Left lung (tissue), 10 donors: Measurements from ENCODE around the gene FERMT1. TPM values are rescaled to one million over a fixed set of nuclear protein-coding genes. Genes with fewer than 3 reads are reported as not detected.

Source experiments
- ATAC-seq: fragments of 200-7000 bp; cut with Tn5 transposase; one replicate; pipeline ENCODE4 v1.9.1; 2020; ENCODE audit warnings: moderate library complexity
- DNase-seq, 4 donors: peaks; one replicate each; pipeline ENCODE4 v3.0.0-alpha.2; 2013 to 2020
- H3K27ac ChIP-seq, 2 donors: fragments of 200-600 bp; sonication (generic) in 1 of 2; one replicate each; pipeline versions ENCODE4 v1.5.0 to v1.8.0; 2020 to 2021
- H3K27me3 ChIP-seq, 2 donors: fragments of 200-600 bp; sonication (generic) in 1 of 2; one replicate each; pipeline versions ENCODE4 v1.5.0 to v1.8.0; 2020 to 2021
- H3K36me3 ChIP-seq, 2 donors: fragments of 200-600 bp; sonication (generic) in 1 of 2; one replicate each; pipeline versions ENCODE4 v1.5.0 to v1.8.0; 2020 to 2021
- H3K4me1 ChIP-seq, 2 donors: fragments of 200-600 bp; one replicate each; pipeline ENCODE4 v1.8.0; 2021
- H3K4me3 ChIP-seq, 2 donors: fragments of 200-600 bp; sonication (generic) in 1 of 2; one replicate each; pipeline versions ENCODE4 v1.5.0 to v1.8.0; 2020 to 2021; ENCODE audit warnings: mild to moderate bottlenecking in 1 of 2
- H3K9me3 ChIP-seq, 2 donors: fragments of 200-600 bp; sonication (generic) in 1 of 2; one replicate each; pipeline versions ENCODE4 v1.5.0 to v1.8.0; 2020 to 2021
- CTCF ChIP-seq, 2 donors: fragments of 200-600 bp; sonication (generic) in 1 of 2; IDR thresholded peaks; one replicate each; pipeline versions ENCODE4 v1.5.0 to v1.8.0; 2021; ENCODE audit warnings: antibody characterized with exemption in 2 of 2
- intact Hi-C, 2 donors: fragments of 100-400 bp; cut with DNase I; formaldehyde crosslinking; loops; one replicate each; pipeline versions ENCODE4 v1.11.2 to v1.14.2; 2022
- polyA plus RNA-seq, 6 donors: library from polyadenylated mRNA; unstranded; fragments of 120-200 nt; gene quantifications; one replicate each; pipeline ENCODE4 v1.2.1, GENCODE V29; 2013; ENCODE audit not compliant: insufficient read length in 6 of 6
- total RNA-seq, 2 donors: library from RNA; stranded (reverse); fragmentation: NEBNext Ultra II Directional; extraction: Animal tissue kit (Norgen Biotek cat#: 25700); gene quantifications; one replicate each; pipeline ENCODE4 v1.2.1, GENCODE V29; 2021
- donor health status: DM: no; HTN: yes; CAD: no.
- donor health status: DM: no; HTN: no; CAD: no.

Gene FERMT1
- total and polyA plus RNA-seq, 8 donors = 3.1 to 7.2 (median 4.9) TPM

- no peaks in the 10 kb centered on the region for H3K9me3 ChIP-seq
- H3K36me3 ChIP-seq = peaks cover 0 to 54% of the 10 kb centered on the region in 2 donors
- DNase-seq (no peak), ATAC-seq (no peak)
- intact Hi-C loops = no loop called here
- TF ChIP-seq CTCF (IDR thresholded peaks at IDR 0.05) = no peak
- H3K4me3 ChIP-seq = no peak overlapping the region
- H3K27me3 ChIP-seq = no peaks in the 10 kb centered on the region
- H3K27ac ChIP-seq = no peak overlapping the region
- peaks cover 0 to 31% of the 10 kb centered on the region in 2 donors for H3K4me1 ChIP-seq
Measured at GRCh38 chr20:6030453-6031080, 92.3 kb downstream of the FERMT1 start.

- intact Hi-C loops = no loop called here
- DNase-seq = no peak
- no peaks in the 10 kb centered on the region for H3K9me3 ChIP-seq
- ATAC-seq = no peak
- no peak overlapping the region for H3K27ac ChIP-seq
- H3K27me3 ChIP-seq = no peaks in the 10 kb centered on the region
- peaks cover 0 to 55% of the 10 kb centered on the region in 2 donors for H3K36me3 ChIP-seq
- no peak overlapping the region for H3K4me3 ChIP-seq
- H3K4me1 ChIP-seq = peaks cover 0 to 25% of the 10 kb centered on the region in 2 donors
- no peak for TF ChIP-seq CTCF (IDR thresholded peaks at IDR 0.05)
Measured at GRCh38 chr20:6029538-6029937, 93.3 kb downstream of the FERMT1 start.

GRCh38 chr20:6028818-6029217, 94.0 kb downstream of the FERMT1 start:
- Histone ChIP-seq H3K9me3 (no peaks in the 10 kb centered on the region), H3K36me3 (peaks cover 0 to 55% of the 10 kb centered on the region in 2 donors), H3K4me1 (peaks cover 0 to 18% of the 10 kb centered on the region in 2 donors), H3K4me3 (no peak overlapping the region), H3K27ac (no peak overlapping the region), H3K27me3 (no peaks in the 10 kb centered on the region)
- ATAC-seq = no peak
- no peak for TF ChIP-seq CTCF (IDR thresholded peaks at IDR 0.05)
- no peak for DNase-seq
- intact Hi-C loops = no loop called here

- TF ChIP-seq CTCF (IDR thresholded peaks at IDR 0.05) = no peak
- ATAC-seq (no peak), DNase-seq (no peak)
- Histone ChIP-seq H3K4me3 (no peak overlapping the region), H3K27ac (no peak overlapping the region), H3K9me3 (no peaks in the 10 kb centered on the region), H3K4me1 (peaks cover 0 to 11% of the 10 kb centered on the region in 2 donors), H3K27me3 (no peaks in the 10 kb centered on the region), H3K36me3 (peaks cover 0 to 48% of the 10 kb centered on the region in 2 donors)
- intact Hi-C loops = no loop called here
Measured at GRCh38 chr20:6026051-6026450, 96.8 kb downstream of the FERMT1 start.

Other genes starting within 250 kb of the FERMT1 start
- gene CHGB, start 211.5 kb downstream of the FERMT1 start, total RNA-seq = not detected
- 1 to 10 TPM; 1.6 to 2.9 (median 1.8) TPM for gene CHGB, start 211.5 kb downstream of the FERMT1 start, polyA plus RNA-seq
- gene TRMT6, start 172.5 kb downstream of the FERMT1 start, total RNA-seq = 10 to 100 TPM in 1 of 2 donors, 1 to 10 TPM in 1; 7.3 to 13.3 TPM
- 10 to 100 TPM; 10.9 to 14.5 (median 12.3) TPM for gene TRMT6, start 172.5 kb downstream of the FERMT1 start, polyA plus RNA-seq
- 1 to 10 TPM; 6.4 to 8.6 TPM for gene MCM8, start 172.4 kb downstream of the FERMT1 start, total RNA-seq
- 10 to 100 TPM; 11.5 to 20.2 (median 16.3) TPM for gene MCM8, start 172.4 kb downstream of the FERMT1 start, polyA plus RNA-seq
- gene CRLS1, start 116.9 kb downstream of the FERMT1 start, total RNA-seq = 10 to 100 TPM; 45.1 to 51.7 TPM
- 10 to 100 TPM; 63.9 to 76.7 (median 70.2) TPM for gene CRLS1, start 116.9 kb downstream of the FERMT1 start, polyA plus RNA-seq
- gene LRRN4, start 69.0 kb downstream of the FERMT1 start, total RNA-seq = 10 to 100 TPM; 26.0 to 44.3 TPM
- 1 to 10 TPM in 2 of 6 donors, under 1 TPM in 4; 0.31 to 1.6 (median 0.79) TPM for gene LRRN4, start 69.0 kb downstream of the FERMT1 start, polyA plus RNA-seq